Adrenal gland (tissue), 5 donors: ENCODE results near the gene LEFTY1.
"Not testable (repeated sequence)": the region's sequence is repeated elsewhere in the genome, so short reads cannot be mapped to it uniquely, and the experiment has no call there.

Experiments
- POLR2A ChIP-seq, 2 donors: fragments of 450-650 bp; IDR thresholded peaks; one replicate each; pipeline ENCODE4 v1.6.1; 2017; ENCODE audit warnings: antibody characterized with exemption in 2 of 2, mild to moderate bottlenecking in 2 of 2, moderate library complexity in 1 of 2
- TF ChIP-seq, protein P1 (sequence below), 6 experiments: fragments of 450-650 bp in 4 of 6; fragments of 200-600 bp in 2 of 6; sonication (generic) in 1 of 6; IDR thresholded peaks; 1 replicate in 5 of 6; 2 replicates in 1 of 6; pipeline versions ENCODE4 v1.5.1 to v1.8.0; 2016 to 2021; ENCODE audit warnings: antibody characterized with exemption in 6 of 6, mild to moderate bottlenecking in 2 of 6, moderate library complexity in 1 of 6
- donor health status: DM: no; HTN: no; CAD: no.

GRCh38 chr1:225836296-225836695 lies 52.6 kb downstream of the LEFTY1 start:
- TF ChIP-seq, protein P1, sequence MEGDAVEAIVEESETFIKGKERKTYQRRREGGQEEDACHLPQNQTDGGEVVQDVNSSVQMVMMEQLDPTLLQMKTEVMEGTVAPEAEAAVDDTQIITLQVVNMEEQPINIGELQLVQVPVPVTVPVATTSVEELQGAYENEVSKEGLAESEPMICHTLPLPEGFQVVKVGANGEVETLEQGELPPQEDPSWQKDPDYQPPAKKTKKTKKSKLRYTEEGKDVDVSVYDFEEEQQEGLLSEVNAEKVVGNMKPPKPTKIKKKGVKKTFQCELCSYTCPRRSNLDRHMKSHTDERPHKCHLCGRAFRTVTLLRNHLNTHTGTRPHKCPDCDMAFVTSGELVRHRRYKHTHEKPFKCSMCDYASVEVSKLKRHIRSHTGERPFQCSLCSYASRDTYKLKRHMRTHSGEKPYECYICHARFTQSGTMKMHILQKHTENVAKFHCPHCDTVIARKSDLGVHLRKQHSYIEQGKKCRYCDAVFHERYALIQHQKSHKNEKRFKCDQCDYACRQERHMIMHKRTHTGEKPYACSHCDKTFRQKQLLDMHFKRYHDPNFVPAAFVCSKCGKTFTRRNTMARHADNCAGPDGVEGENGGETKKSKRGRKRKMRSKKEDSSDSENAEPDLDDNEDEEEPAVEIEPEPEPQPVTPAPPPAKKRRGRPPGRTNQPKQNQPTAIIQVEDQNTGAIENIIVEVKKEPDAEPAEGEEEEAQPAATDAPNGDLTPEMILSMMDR (IDR thresholded peaks at IDR 0.05) = not testable (repeated sequence)
- not testable (repeated sequence) for TF ChIP-seq POLR2A (IDR thresholded peaks at IDR 0.05)
